Gastroesophageal sphincter (tissue), 4 donors: Measurements from ENCODE around the gene ZNRF4. TPM values are rescaled to one million over a fixed set of nuclear protein-coding genes. Genes with fewer than 3 reads are reported as not detected.

Experiments
- ATAC-seq: fragments of 150-250 bp; one replicate; pipeline ENCODE4 v1.9.1; 2016; ENCODE audit warnings: mild to moderate bottlenecking, moderate library complexity
- H3K27ac ChIP-seq, 4 donors: fragments of 200-600 bp; sonication (generic) in 3 of 4; 1 replicate in 3 of 4; 2 replicates in 1 of 4; pipeline ENCODE4 v1.5.1; 2016 to 2019
- H3K27me3 ChIP-seq: fragments of 200-600 bp; sonication (generic); one replicate; pipeline ENCODE4 v1.5.1; 2019
- H3K36me3 ChIP-seq, 2 donors: fragments of 200-600 bp; sonication (generic); one replicate each; pipeline ENCODE4 v1.5.1; 2019; ENCODE audit warnings: control low read depth in 1 of 2
- H3K4me1 ChIP-seq, 3 donors: fragments of 200-600 bp; sonication (generic); 1 replicate in 2 of 3; 2 replicates in 1 of 3; pipeline ENCODE4 v1.5.1; 2016 to 2019; ENCODE audit warnings: control low read depth in 2 of 3
- H3K4me3 ChIP-seq, 2 donors: fragments of 200-600 bp; sonication (generic); one replicate each; pipeline ENCODE4 v1.5.1; 2019; ENCODE audit warnings: mild to moderate bottlenecking in 1 of 2, moderate library complexity in 1 of 2
- H3K9me3 ChIP-seq, 3 donors: fragments of 200-600 bp; sonication (generic); one replicate each; pipeline ENCODE4 v1.5.1; 2017 to 2019; ENCODE audit warnings: control low read depth in 2 of 3
- EP300 ChIP-seq: sonication (generic); formaldehyde crosslinking; IDR thresholded peaks from one replicate; pipeline ENCODE4 v1.6.1; 2017; ENCODE audit warnings: antibody characterized with exemption, mild to moderate bottlenecking
- POLR2A ChIP-seq, 2 donors: fragments of 450-650 bp; IDR thresholded peaks; one replicate each; pipeline ENCODE4 v1.6.1; 2017; ENCODE audit warnings: antibody characterized with exemption in 2 of 2, mild to moderate bottlenecking in 2 of 2, moderate library complexity in 1 of 2
- POLR2AphosphoS5 ChIP-seq: sonication (generic); formaldehyde crosslinking; IDR thresholded peaks from one replicate; pipeline ENCODE4 v1.6.1; 2017; ENCODE audit warnings: antibody characterized with exemption
- WGBS, 2 donors: methylation state at CpG; one replicate each; pipeline ENCODE4 v1.1.5; 2018; ENCODE audit warnings: low coverage in 1 of 2; 5-methylcytosine and 5-hydroxymethylcytosine counted together
- total RNA-seq, 4 donors: library from RNA; depleted of rRNA; stranded (reverse); fragments of >200 nt; gene quantifications; one replicate each; pipeline ENCODE4 v1.1.0, GENCODE V29; 2016
- TF ChIP-seq, protein P1 (sequence below), 4 experiments: fragments of 200-600 bp in 2 of 4; fragments of 450-650 bp in 2 of 4; sonication (generic) in 1 of 4; IDR thresholded peaks; one replicate each; pipeline ENCODE4 v1.5.1; 2017 to 2019; ENCODE audit warnings: antibody characterized with exemption in 4 of 4, mild to moderate bottlenecking in 2 of 4, moderate library complexity in 2 of 4

ZNRF4 gene
- total RNA-seq, 4 donors from 2014 or later: not detected

DNA sequence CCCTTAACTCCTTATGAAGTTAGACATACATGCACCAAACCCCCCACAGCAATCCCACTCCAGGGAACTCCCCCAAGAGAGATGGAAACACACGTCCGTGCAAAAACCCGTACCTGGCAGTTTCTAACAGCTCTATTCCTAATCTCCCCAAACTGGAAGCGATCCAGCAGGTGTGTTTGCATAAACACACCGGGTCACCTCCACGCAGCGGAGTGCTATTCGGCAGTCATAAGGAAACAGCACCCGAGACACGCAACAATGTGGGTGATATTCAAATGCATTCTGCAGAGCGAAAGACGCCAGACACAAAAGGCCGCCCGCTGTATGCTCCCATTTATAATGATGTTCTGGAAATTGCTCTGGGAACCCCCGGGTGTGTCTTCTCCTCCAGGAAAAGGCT, 6.8 kb upstream of the ZNRF4 start:
- Histone ChIP-seq H3K4me3 (no peak overlapping the region), H3K27me3 (peaks cover 58% of the 10 kb centered on the region), H3K9me3 (peaks cover 0 to 6% (median 0%) of the 10 kb centered on the region in 3 donors), H3K4me1 (no peaks in the 10 kb centered on the region), H3K27ac (no peak overlapping the region), H3K36me3 (no peaks in the 10 kb centered on the region)
- WGBS, 2 donors: 53 to 57% methylated on average over 3 to 6 of the region's 15 CpGs
- no peak for ATAC-seq
- no peak for TF ChIP-seq POLR2AphosphoS5
- no peak for TF ChIP-seq POLR2A (IDR thresholded peaks at IDR 0.05)
- TF ChIP-seq, protein P1, sequence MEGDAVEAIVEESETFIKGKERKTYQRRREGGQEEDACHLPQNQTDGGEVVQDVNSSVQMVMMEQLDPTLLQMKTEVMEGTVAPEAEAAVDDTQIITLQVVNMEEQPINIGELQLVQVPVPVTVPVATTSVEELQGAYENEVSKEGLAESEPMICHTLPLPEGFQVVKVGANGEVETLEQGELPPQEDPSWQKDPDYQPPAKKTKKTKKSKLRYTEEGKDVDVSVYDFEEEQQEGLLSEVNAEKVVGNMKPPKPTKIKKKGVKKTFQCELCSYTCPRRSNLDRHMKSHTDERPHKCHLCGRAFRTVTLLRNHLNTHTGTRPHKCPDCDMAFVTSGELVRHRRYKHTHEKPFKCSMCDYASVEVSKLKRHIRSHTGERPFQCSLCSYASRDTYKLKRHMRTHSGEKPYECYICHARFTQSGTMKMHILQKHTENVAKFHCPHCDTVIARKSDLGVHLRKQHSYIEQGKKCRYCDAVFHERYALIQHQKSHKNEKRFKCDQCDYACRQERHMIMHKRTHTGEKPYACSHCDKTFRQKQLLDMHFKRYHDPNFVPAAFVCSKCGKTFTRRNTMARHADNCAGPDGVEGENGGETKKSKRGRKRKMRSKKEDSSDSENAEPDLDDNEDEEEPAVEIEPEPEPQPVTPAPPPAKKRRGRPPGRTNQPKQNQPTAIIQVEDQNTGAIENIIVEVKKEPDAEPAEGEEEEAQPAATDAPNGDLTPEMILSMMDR (IDR thresholded peaks at IDR 0.05): no peak
- TF ChIP-seq EP300: no peak

DNA sequence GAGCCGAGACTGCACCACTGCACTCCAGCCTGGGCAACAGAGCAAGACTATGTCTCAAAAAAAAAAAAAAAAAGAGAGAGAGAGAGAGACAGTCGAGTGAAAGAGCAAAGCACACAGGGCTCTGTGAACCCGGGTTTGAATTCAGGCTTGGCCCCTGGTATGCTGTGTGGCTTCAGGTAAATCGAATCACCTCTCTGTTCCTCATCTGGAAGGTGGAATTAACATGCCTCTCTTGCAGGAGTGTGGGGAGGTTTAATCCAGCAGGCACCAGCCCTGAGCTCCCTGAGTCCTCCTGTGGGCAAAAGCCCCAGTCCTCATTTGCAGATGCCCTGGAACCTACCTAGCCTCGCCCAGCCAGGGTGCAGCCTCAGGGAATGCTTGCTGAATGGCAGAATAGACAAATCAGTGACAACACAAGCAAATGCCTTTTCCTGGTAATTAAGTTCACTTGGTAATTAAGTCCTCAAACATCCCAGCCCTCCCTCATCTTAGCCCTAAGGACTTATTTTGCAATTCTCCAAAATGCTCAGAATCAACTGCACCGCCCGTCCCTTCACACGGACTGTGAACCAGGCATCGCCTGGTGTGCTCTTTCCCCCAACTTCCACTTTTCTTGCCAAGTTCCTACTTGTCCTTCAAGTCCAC, 4.6 kb upstream of the ZNRF4 start:
- no peak for TF ChIP-seq EP300
- TF ChIP-seq POLR2AphosphoS5: no peak
- TF ChIP-seq, protein P1 (IDR thresholded peaks at IDR 0.05): no peak
- TF ChIP-seq POLR2A (IDR thresholded peaks at IDR 0.05): no peak
- H3K9me3 ChIP-seq: peaks cover 0 to 6% (median 0%) of the 10 kb centered on the region in 3 donors
- H3K4me3 ChIP-seq: no peak overlapping the region
- H3K27ac ChIP-seq: no peak overlapping the region
- no peaks in the 10 kb centered on the region for H3K4me1 ChIP-seq
- no peak for ATAC-seq
- WGBS, 2 donors: 53 to 56% methylated on average over 8 of the region's 9 CpGs
- H3K27me3 ChIP-seq: peaks cover 52% of the 10 kb centered on the region
- H3K36me3 ChIP-seq: no peaks in the 10 kb centered on the region

DNA sequence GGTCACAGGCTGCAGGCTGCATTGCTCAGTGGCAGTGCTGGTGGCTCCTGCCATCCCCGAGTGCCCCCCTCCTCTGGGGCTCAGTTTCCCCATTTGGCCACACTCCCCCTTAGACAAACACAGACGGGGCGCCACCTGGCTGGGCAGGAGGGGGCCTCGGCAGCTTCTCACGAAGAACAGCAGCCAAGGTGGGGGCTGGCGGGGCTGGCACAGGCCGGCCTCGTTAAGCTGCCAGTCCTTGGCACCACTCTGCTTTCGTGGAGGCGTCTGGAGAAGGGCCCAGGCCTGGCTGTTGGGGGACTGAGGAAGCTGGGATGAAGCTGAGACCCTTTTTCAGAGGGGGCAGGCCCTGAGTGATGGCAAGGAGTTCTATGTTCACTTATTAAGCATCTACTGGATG, 3.7 kb upstream of the ZNRF4 start:
- H3K4me3 ChIP-seq: no peak overlapping the region
- TF ChIP-seq EP300 (no peak), POLR2A (IDR thresholded peaks at IDR 0.05) (no peak), POLR2AphosphoS5 (no peak)
- TF ChIP-seq, protein P1 (IDR thresholded peaks at IDR 0.05): no peak
- H3K4me1 ChIP-seq: no peaks in the 10 kb centered on the region
- WGBS, 2 donors: no CpG with 5 or more reads among the region's 10 CpGs
- no peak overlapping the region for H3K27ac ChIP-seq
- peaks cover 0 to 6% (median 0%) of the 10 kb centered on the region in 3 donors for H3K9me3 ChIP-seq
- peaks cover 52% of the 10 kb centered on the region for H3K27me3 ChIP-seq
- H3K36me3 ChIP-seq: no peaks in the 10 kb centered on the region
- no peak for ATAC-seq

DNA sequence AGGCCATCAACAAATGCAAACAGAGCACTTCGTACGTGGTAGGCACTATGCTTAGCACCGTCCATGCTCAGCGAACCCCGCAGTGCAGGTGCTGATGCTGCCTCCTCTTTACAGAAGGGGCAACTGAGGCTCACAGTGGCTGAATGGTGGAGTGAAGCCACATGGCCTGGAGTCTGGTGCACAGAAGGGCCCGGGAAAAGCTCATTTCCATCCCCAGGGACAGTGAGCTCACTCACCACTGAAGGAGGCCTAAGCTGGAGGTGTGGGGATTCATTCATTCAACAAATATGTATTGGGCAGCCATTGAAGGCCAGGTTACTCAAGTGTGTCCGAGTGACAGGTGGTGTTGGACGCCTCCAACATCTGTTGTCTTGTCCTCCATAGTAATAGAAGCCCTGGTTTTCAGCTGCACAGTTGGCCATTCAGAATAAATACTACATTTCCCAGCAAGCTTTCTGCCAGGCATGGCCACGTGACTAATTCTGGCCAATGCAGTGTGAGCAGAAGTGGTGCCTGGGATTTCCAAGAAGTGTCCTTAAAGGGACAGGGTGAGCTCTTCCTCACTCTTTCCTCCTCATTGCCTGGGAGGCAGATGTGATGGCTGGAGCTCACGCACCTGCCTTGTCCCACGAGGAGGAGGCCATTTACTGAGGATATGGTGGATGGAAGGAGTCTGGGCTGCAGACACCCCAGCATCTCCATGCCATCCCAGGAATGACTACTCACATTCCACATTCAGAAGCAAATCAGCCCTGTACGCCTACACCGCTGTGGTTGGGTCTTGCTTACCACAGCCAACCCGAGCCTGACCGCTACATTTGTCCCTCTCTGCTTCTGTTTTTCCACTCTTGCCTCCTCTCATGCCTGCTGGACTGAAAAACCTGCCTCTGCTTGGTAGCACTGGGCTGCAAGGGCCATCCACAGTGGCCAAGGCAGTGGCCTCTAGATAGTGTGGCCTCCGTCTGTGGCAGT, 2.3 kb upstream of the ZNRF4 start:
- Histone ChIP-seq H3K4me1 (no peaks in the 10 kb centered on the region), H3K27ac (no peak overlapping the region), H3K4me3 (no peak overlapping the region), H3K27me3 (peaks cover 41% of the 10 kb centered on the region), H3K9me3 (peaks cover 0 to 6% (median 0%) of the 10 kb centered on the region in 3 donors), H3K36me3 (no peaks in the 10 kb centered on the region)
- 75 to 81% methylated on average over 3 to 10 of the region's 16 CpGs for WGBS, 2 donors
- TF ChIP-seq POLR2AphosphoS5 (no peak), EP300 (no peak), POLR2A (IDR thresholded peaks at IDR 0.05) (no peak)
- TF ChIP-seq, protein P1 (IDR thresholded peaks at IDR 0.05): no peak
- no peak for ATAC-seq
